B cell (primary cell): ENCODE results near the gene NSD1. TPM values are rescaled to one million over a fixed set of nuclear protein-coding genes. Genes with fewer than 3 reads are reported as not detected.
A peak's percentile ranks its signal among the peaks of the same experiment; 100 is the strongest.

Source experiments
- ATAC-seq: fragments of 200-7000 bp; cut with Tn5 transposase; one replicate; pipeline ENCODE4 v1.10.0; 2021; ENCODE audit warnings: low read depth, mild to moderate bottlenecking, moderate number of reproducible peaks, moderate library complexity
- CTCF ChIA-PET: fragments of 350-600 bp; sonication (Branson Sonifier 250); formaldehyde crosslinking; loops from one replicate; lab custom pipeline; 2021; ENCODE audit warnings: antibody characterized with exemption, inconsistent platforms; lab: Charles Lee
- POLR2A ChIA-PET: fragments of 350-600 bp; sonication (Branson Sonifier 250); formaldehyde crosslinking; loops from one replicate; lab custom pipeline; 2021; ENCODE audit warnings: antibody characterized with exemption; lab: Charles Lee
- DNase-seq: peaks from one replicate; pipeline ENCODE4 v3.0.0; 2013
- H2AFZ ChIP-seq: 2 replicates; pipeline ENCODE4 v1.6.1; 2012; ENCODE audit warnings: mild to moderate bottlenecking, low read depth, low read length; ENCODE audit not compliant: insufficient read depth, poor library complexity, severe bottlenecking
- H3K27ac ChIP-seq, 2 donors: 1 replicate in 1 of 2; 2 replicates in 1 of 2; pipeline ENCODE4 v1.5.1; 2012 to 2013; ENCODE audit warnings: low read length in 2 of 2, mild to moderate bottlenecking in 2 of 2, moderate library complexity in 1 of 2
- H3K27me3 ChIP-seq, 4 experiments: fragments of 200-600 bp in 1 of 4; sonication (generic) in 1 of 4; replicated peaks in 1 of 4; 1 replicate in 2 of 4; 2 replicates in 2 of 4; pipeline versions ENCODE4 v1.6.1 to v1.7.0; 2013 to 2016; ENCODE audit warnings: low read length in 3 of 4, mild to moderate bottlenecking in 2 of 4, mixed read lengths in 1 of 4, moderate library complexity in 1 of 4; ENCODE audit not compliant: insufficient read depth in 4 of 4, control insufficient read depth in 3 of 4; ENCODE audit errors: control extremely low read depth in 1 of 4
- H3K36me3 ChIP-seq, 2 experiments: replicated peaks in 1 of 2; 1 replicate in 1 of 2; 2 replicates in 1 of 2; pipeline versions ENCODE4 v1.6.1 to v1.7.1; 2013; ENCODE audit warnings: low read length in 1 of 2; ENCODE audit not compliant: insufficient read depth in 2 of 2, control insufficient read depth in 1 of 2; ENCODE audit errors: control extremely low read depth in 1 of 2, extremely low read depth in 1 of 2
- H3K4me1 ChIP-seq, 2 donors: fragments of 200-600 bp in 1 of 2; sonication (generic) in 1 of 2; 1 replicate in 1 of 2; 2 replicates in 1 of 2; pipeline versions ENCODE4 v1.5.1 to v1.6.1; 2013 to 2017; ENCODE audit warnings: low read length in 2 of 2; ENCODE audit not compliant: control insufficient read depth in 2 of 2, insufficient read depth in 2 of 2
- H3K4me2 ChIP-seq: replicated peaks from 2 replicates; pipeline ENCODE3; 2012; ENCODE audit warnings: mild to moderate bottlenecking, low read depth, low read length; ENCODE audit not compliant: poor library complexity, severe bottlenecking
- H3K4me3 ChIP-seq, 5 experiments: fragments of 200-600 bp in 1 of 5; sonication (generic) in 1 of 5; 1 replicate in 3 of 5; 2 replicates in 2 of 5; pipeline versions ENCODE4 v1.5.1 to v1.7.0; 2011 to 2016; ENCODE audit warnings: low read length in 4 of 5, mild to moderate bottlenecking in 4 of 5, low read depth in 2 of 5, control low read depth in 1 of 5, moderate library complexity in 1 of 5; ENCODE audit not compliant: insufficient read depth in 1 of 5; ENCODE audit errors: control extremely low read depth in 1 of 5, extremely low read depth in 1 of 5
- H3K79me2 ChIP-seq: fragments of 200-600 bp; sonication (generic); one replicate; pipeline ENCODE4 v1.6.0; 2016; ENCODE audit warnings: low read length; ENCODE audit not compliant: control insufficient read depth, insufficient read depth
- H3K9ac ChIP-seq: fragments of 200-600 bp; sonication (generic); 2 replicates; pipeline ENCODE4 v1.6.1; 2017; ENCODE audit warnings: mild to moderate bottlenecking, low read length, moderate library complexity
- H3K9me3 ChIP-seq, 3 donors: one replicate each; pipeline versions ENCODE4 v1.6.1 to v1.7.1; 2013; ENCODE audit warnings: low read length in 2 of 3; ENCODE audit not compliant: control insufficient read depth in 2 of 3, insufficient read depth in 1 of 3; ENCODE audit errors: control extremely low read depth in 1 of 3
- H4K20me1 ChIP-seq: 2 replicates; pipeline ENCODE4 v1.6.0; 2012; ENCODE audit warnings: mild to moderate bottlenecking, low read length; ENCODE audit not compliant: insufficient read depth, control insufficient read depth, poor library complexity, severe bottlenecking
- H3K27ac Mint-ChIP-seq: one replicate; pipeline ENCODE4 v1.8.0; 2021; ENCODE audit warnings: mixed read lengths
- H3K27me3 Mint-ChIP-seq: one replicate; pipeline ENCODE4 v1.8.0; 2021; ENCODE audit warnings: mixed read lengths
- H3K4me1 Mint-ChIP-seq: one replicate; pipeline ENCODE4 v1.8.0; 2021; ENCODE audit warnings: mixed read lengths
- H3K4me3 Mint-ChIP-seq: one replicate; pipeline ENCODE4 v1.8.0; 2021; ENCODE audit warnings: mixed read lengths
- H3K9me3 Mint-ChIP-seq: one replicate; pipeline ENCODE4 v1.8.0; 2022; ENCODE audit warnings: mixed read lengths; ENCODE audit not compliant: insufficient read depth
- EZH2 ChIP-seq: IDR thresholded peaks from 2 replicates; pipeline ENCODE4 v1.6.1; 2012; ENCODE audit warnings: borderline replicate concordance, low read depth, mild to moderate bottlenecking, moderate library complexity, low read length; ENCODE audit not compliant: insufficient read depth, poor library complexity, severe bottlenecking
- WGBS: methylation state at CpG from one replicate; pipeline ENCODE4 v1.1.5; 2013; ENCODE audit warnings: missing lambda C conversion rate; ENCODE audit not compliant: insufficient coverage; 5-methylcytosine and 5-hydroxymethylcytosine counted together
- intact Hi-C: fragments of 100-400 bp; cut with micrococcal nuclease; formaldehyde crosslinking; loops from one replicate; pipeline ENCODE4 v1.10.0; 2022
- polyA plus RNA-seq: library from polyadenylated mRNA; depleted of rRNA; stranded (reverse); fragments of >200 nt; gene quantifications from 2 replicates; pipeline ENCODE4 v1.2.3, GENCODE V29; 2012
- total RNA-seq, 2 donors: library from RNA; stranded (reverse); fragments of 120-200 nt in 1 of 2; gene quantifications; 1 replicate in 1 of 2; 2 replicates in 1 of 2; pipeline versions ENCODE4 v1.2.3 to v1.2.4, GENCODE V29; 2013 to 2022
- TF ChIP-seq, protein P1 (sequence below): fragments of 200-600 bp; IDR thresholded peaks from one replicate; pipeline ENCODE4 v1.8.0; 2022; ENCODE audit warnings: antibody characterized with exemption, mild to moderate bottlenecking

Gene NSD1
- total and polyA plus RNA-seq, 2 donors (not counting 1 experiment from before 2014, with no cell fraction given): 10.8 to 145 TPM

DNA sequence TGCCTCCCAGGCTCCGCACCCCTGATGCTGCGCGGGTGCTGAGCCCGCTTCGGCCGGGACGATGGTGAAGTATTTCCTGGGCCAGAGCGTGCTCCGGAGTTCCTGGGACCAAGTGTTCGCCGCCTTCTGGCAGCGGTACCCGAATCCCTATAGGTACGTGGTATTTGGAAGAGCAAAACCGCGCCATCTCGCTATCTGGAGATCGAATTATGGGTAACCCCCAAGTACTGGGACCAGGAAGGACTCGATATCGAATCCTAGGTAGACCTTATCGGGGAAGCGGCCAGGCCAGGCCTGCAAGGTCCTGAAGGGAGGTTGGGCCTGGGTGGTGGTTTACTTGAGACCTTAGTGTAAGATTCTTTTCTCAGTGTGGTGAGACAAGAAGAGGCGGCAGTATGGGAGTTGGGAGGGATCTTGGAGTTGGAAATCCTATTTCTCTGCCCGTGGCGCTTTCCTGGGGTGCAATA is 170.4 kb downstream of the NSD1 start:
- peak overlapping the region; percentile 95 for H3K4me3 Mint-ChIP-seq
- ATAC-seq: no peak
- WGBS: 4% methylated on average over 25 of the region's 25 CpGs

More for the DNA sequence above, 170.4 kb downstream of the NSD1 start:
- Histone ChIP-seq H3K4me3 (peak overlapping the region; percentile 71 to 97 (median 91)), H3K27ac (peak overlapping the region; percentile 45 to 81), H3K9ac (peak overlapping the region; percentile 93), H4K20me1 (peaks cover 26% of the 10 kb centered on the region), H3K79me2 (peaks cover 45% of the 10 kb centered on the region), H2AFZ (peak overlapping the region; percentile 93), H3K4me1 (peaks cover 61 to 78% of the 10 kb centered on the region in 2 donors), H3K27me3 (no peaks in the 10 kb centered on the region), H3K4me2 (peak overlapping the region; percentile 87), H3K36me3 (peaks cover 2 to 37% of the 10 kb centered on the region in 2 experiments), H3K9me3 (peaks cover 0 to 2% (median 0%) of the 10 kb centered on the region in 3 donors)
- intact Hi-C loops: loop anchor here (5.0 kb wide), 3 partner anchors 192 to 298 kb away; partner anchors contain the start of genes B4GALT7 and DOK3
- Mint-ChIP-seq H3K27ac (peak overlapping the region; percentile 92), H3K4me1 (peaks cover 72% of the 10 kb centered on the region), H3K9me3 (no peaks in the 10 kb centered on the region), H3K27me3 (no peaks in the 10 kb centered on the region)
- ChIA-PET POLR2A (interaction anchor here (0.8 kb wide), 1 partner anchor 48 kb away, joined by 3 read pairs; the partner anchor contains the start of gene LMAN2), CTCF (interaction anchor here (0.7 to 1.1 kb wide), 4 partner anchors 9 to 128 kb away, joined by 3 to 4 read pairs (median 3); no protein-coding TSS in a partner anchor)
- TF ChIP-seq, protein P1, sequence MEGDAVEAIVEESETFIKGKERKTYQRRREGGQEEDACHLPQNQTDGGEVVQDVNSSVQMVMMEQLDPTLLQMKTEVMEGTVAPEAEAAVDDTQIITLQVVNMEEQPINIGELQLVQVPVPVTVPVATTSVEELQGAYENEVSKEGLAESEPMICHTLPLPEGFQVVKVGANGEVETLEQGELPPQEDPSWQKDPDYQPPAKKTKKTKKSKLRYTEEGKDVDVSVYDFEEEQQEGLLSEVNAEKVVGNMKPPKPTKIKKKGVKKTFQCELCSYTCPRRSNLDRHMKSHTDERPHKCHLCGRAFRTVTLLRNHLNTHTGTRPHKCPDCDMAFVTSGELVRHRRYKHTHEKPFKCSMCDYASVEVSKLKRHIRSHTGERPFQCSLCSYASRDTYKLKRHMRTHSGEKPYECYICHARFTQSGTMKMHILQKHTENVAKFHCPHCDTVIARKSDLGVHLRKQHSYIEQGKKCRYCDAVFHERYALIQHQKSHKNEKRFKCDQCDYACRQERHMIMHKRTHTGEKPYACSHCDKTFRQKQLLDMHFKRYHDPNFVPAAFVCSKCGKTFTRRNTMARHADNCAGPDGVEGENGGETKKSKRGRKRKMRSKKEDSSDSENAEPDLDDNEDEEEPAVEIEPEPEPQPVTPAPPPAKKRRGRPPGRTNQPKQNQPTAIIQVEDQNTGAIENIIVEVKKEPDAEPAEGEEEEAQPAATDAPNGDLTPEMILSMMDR: no peak
- TF ChIP-seq EZH2: no peak
- no peak for DNase-seq
